AG09309 (cell line): ENCODE measurements around the gene PRKG2.

Source experiments
- DNase-seq: peaks from one replicate; pipeline ENCODE4 v3.0.0-alpha.2; 2010; ENCODE audit warnings: low read depth
- H3K4me3 ChIP-seq: 2 replicates; pipeline ENCODE4 v1.5.1; 2011; ENCODE audit warnings: mild to moderate bottlenecking, low read depth, low read length, moderate library complexity; ENCODE audit not compliant: control insufficient read depth
- TF ChIP-seq, protein P1 (sequence below): IDR thresholded peaks from 2 replicates; pipeline ENCODE4 v1.5.1; 2011; ENCODE audit warnings: mild to moderate bottlenecking, low read depth, low read length, inconsistent platforms; ENCODE audit not compliant: insufficient read depth, control insufficient read depth; ENCODE audit errors: missing control alignments

PRKG2 gene

DNA sequence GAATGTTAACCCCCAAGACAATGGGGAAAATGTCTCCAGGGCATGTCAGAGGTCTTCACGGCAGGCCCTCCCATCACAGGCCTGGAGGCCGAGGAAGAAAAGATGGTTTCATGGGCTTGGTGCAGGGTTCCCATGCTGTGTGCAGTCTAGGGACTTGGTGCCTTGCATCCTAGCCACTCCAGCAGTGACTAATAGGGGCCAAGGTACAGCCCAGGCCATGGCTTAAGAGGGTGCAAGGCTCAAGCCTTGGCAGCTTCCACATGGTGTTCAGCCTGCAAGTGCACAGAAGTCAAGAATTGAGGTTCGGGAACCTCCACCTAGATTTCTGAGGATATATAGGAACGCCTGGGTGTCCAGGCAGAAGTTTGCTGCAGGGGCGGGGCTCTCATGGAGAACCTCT lies 133.9 kb downstream of the PRKG2 start:
- TF ChIP-seq, protein P1, sequence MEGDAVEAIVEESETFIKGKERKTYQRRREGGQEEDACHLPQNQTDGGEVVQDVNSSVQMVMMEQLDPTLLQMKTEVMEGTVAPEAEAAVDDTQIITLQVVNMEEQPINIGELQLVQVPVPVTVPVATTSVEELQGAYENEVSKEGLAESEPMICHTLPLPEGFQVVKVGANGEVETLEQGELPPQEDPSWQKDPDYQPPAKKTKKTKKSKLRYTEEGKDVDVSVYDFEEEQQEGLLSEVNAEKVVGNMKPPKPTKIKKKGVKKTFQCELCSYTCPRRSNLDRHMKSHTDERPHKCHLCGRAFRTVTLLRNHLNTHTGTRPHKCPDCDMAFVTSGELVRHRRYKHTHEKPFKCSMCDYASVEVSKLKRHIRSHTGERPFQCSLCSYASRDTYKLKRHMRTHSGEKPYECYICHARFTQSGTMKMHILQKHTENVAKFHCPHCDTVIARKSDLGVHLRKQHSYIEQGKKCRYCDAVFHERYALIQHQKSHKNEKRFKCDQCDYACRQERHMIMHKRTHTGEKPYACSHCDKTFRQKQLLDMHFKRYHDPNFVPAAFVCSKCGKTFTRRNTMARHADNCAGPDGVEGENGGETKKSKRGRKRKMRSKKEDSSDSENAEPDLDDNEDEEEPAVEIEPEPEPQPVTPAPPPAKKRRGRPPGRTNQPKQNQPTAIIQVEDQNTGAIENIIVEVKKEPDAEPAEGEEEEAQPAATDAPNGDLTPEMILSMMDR, result no peak
- DNase-seq, result no peak
- H3K4me3 ChIP-seq, result no peak overlapping the region

GRCh38 chr4:81071013-81071412 lies 144.0 kb downstream of the PRKG2 start:
- TF ChIP-seq, protein P1, result no peak
- no peak overlapping the region for H3K4me3 ChIP-seq
- no peak for DNase-seq

DNA sequence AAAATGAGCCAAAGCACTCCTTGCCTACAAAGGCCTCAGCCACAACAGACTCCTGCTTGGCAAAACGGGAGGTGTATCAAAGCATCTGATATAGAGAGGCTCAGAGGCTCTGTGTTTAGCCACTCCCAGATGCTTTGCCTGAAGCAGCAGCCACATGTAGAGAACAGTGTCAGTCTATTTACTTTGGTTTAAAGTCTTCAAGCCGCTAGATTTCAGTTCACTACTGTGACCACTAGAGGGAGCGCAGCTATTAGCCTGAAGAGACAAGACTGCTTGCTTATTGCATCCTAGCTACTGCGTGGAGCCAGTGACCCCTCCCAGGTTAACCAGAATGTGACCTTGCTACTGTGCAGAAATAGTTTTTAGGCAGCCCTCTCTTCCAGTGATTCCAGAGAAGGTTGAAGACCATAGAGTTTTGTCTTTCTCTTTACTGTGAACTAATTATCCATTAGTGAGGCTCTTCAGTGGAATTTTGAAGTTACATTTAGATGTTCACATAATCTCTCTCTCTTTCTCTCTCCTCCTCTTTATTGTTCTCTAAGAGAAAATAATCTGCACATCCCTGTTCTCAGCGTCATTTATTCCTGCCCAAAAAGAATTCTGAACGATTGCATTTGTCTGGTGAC lies 145.2 kb downstream of the PRKG2 start:
- TF ChIP-seq, protein P1, result peak; percentile 90
- no peak overlapping the region for H3K4me3 ChIP-seq

DNA sequence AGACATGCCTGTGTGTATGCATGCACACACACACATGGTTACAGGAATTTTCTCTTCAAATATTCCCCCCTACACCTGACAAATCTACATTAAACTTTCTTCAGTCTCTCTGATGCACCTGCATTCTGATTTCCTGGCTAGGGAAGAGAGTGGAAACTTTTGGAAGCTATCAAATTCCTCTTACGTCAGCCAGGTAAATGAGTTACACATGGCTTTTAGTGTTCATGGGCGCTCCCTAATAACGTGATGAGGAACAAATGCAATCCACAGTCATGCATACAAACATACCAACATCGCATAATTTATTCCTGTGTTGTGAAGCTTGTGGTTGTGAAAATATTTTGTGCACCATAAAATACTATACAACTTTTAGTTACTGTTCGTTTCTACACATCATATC lies 149.6 kb downstream of the PRKG2 start:
- no peak for DNase-seq
- TF ChIP-seq, protein P1, result no peak

More for the DNA sequence above, 145.2 kb downstream of the PRKG2 start:
- peak; percentile 73 for DNase-seq

GRCh38 chr4:81062001-81062400 lies 153.0 kb downstream of the PRKG2 start:
- DNase-seq, result no peak
- H3K4me3 ChIP-seq, result no peak overlapping the region
- TF ChIP-seq, protein P1, result no peak

More for the DNA sequence above, 149.6 kb downstream of the PRKG2 start:
- no peak overlapping the region for H3K4me3 ChIP-seq

- DNase-seq, result no peak
- TF ChIP-seq, protein P1, result no peak
- H3K4me3 ChIP-seq, result no peak overlapping the region
These were observed 153.7 kb downstream of the PRKG2 start for GRCh38 chr4:81061344-81061730.
